ENCODE results near the gene CLDND2.

GRCh38 chr19:51327066-51328001, 41.5 kb downstream of the CLDND2 start:
- TF ChIP-seq, protein P1, sequence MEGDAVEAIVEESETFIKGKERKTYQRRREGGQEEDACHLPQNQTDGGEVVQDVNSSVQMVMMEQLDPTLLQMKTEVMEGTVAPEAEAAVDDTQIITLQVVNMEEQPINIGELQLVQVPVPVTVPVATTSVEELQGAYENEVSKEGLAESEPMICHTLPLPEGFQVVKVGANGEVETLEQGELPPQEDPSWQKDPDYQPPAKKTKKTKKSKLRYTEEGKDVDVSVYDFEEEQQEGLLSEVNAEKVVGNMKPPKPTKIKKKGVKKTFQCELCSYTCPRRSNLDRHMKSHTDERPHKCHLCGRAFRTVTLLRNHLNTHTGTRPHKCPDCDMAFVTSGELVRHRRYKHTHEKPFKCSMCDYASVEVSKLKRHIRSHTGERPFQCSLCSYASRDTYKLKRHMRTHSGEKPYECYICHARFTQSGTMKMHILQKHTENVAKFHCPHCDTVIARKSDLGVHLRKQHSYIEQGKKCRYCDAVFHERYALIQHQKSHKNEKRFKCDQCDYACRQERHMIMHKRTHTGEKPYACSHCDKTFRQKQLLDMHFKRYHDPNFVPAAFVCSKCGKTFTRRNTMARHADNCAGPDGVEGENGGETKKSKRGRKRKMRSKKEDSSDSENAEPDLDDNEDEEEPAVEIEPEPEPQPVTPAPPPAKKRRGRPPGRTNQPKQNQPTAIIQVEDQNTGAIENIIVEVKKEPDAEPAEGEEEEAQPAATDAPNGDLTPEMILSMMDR (conservative IDR thresholded peaks at IDR 0.05; ENCODE audit: low read depth, low read length): peak; percentile 45
- TF ChIP-seq EZH2 (IDR thresholded peaks at IDR 0.05; ENCODE audit: low read length, unreplicated experiment): no peak
- no peak for TF ChIP-seq EZH2phosphoT487 (IDR thresholded peaks at IDR 0.05; ENCODE audit: borderline replicate concordance, low read length)

Measured in PC-3 (cell line).